NCI-H2107 treated with DMSO at 0.1 percent for 48 hours (cell line): Measurements from ENCODE around the gene TGFBR3.
A peak's percentile ranks its signal among the peaks of the same experiment; 100 is the strongest.

ENCODE experiments used
- DNase-seq: peaks from one replicate; lab custom pipeline; 2025; ENCODE audit not compliant: unreplicated experiment; lab: John Stamatoyannopoulos, UW

Gene TGFBR3

GRCh38 chr1:91783423-91784170, 102.4 kb downstream of the TGFBR3 start:
- no peak for DNase-seq

- DNase-seq = no peak
These were observed 103.9 kb downstream of the TGFBR3 start for GRCh38 chr1:91781901-91782622.

- DNase-seq = no peak
These were observed 104.6 kb downstream of the TGFBR3 start for GRCh38 chr1:91781371-91781825.

GRCh38 chr1:91779548-91780021, 106.4 kb downstream of the TGFBR3 start:
- no peak for DNase-seq

GRCh38 chr1:91778964-91779363, 107.0 kb downstream of the TGFBR3 start:
- DNase-seq = no peak

GRCh38 chr1:91777630-91778300, 108.2 kb downstream of the TGFBR3 start:
- peak; percentile 69 for DNase-seq

GRCh38 chr1:91777196-91777595, 108.8 kb downstream of the TGFBR3 start:
- peak; percentile 69 for DNase-seq

GRCh38 chr1:91776068-91776794, 109.7 kb downstream of the TGFBR3 start:
- no peak for DNase-seq

- DNase-seq = no peak
These were observed 110.7 kb downstream of the TGFBR3 start for GRCh38 chr1:91775227-91775626.

- no peak for DNase-seq
These were observed 111.3 kb downstream of the TGFBR3 start for GRCh38 chr1:91774520-91775203.

- no peak for DNase-seq
These were observed 114.2 kb downstream of the TGFBR3 start for GRCh38 chr1:91771717-91772116.

GRCh38 chr1:91770667-91771268, 115.2 kb downstream of the TGFBR3 start:
- no peak for DNase-seq

GRCh38 chr1:91769742-91770141, 116.2 kb downstream of the TGFBR3 start:
- DNase-seq = no peak

- peak; percentile 32 for DNase-seq
These were observed 116.9 kb downstream of the TGFBR3 start for GRCh38 chr1:91768786-91769725.

GRCh38 chr1:91768120-91768519, 117.8 kb downstream of the TGFBR3 start:
- DNase-seq = no peak

GRCh38 chr1:91766883-91767282, 119.1 kb downstream of the TGFBR3 start:
- DNase-seq = no peak

GRCh38 chr1:91765880-91766443, 120.0 kb downstream of the TGFBR3 start:
- no peak for DNase-seq

GRCh38 chr1:91765293-91765692, 120.7 kb downstream of the TGFBR3 start:
- DNase-seq = no peak
